ENCODE measurements around the gene PPP4R3A.

The PPP4R3A gene

GRCh38 chr14:91484744-91485143 is 25.4 kb downstream of the PPP4R3A start:
- H3K9me3 ChIP-seq (ENCODE audit: control insufficient read depth, low read length), result no peaks in the 10 kb centered on the region
- no peak overlapping the region for H3K4me2 ChIP-seq (ENCODE audit: low read length)
- no peak overlapping the region for H3K27ac ChIP-seq
- H3K79me2 ChIP-seq, result peaks cover 22% of the 10 kb centered on the region
- no peak overlapping the region for H2AFZ ChIP-seq
- peaks cover 7% of the 10 kb centered on the region for H3K4me1 ChIP-seq
- no peak overlapping the region for H3K9ac ChIP-seq
- no peak overlapping the region for H3K4me3 ChIP-seq (ENCODE audit: low read depth, low read length)
- no peaks in the 10 kb centered on the region for H3K27me3 ChIP-seq (ENCODE audit: control insufficient read depth, insufficient read depth, low read length)
- no peaks in the 10 kb centered on the region for H3K36me3 ChIP-seq (ENCODE audit: control insufficient read depth, insufficient read depth, low read length)
- no peak for TF ChIP-seq CTCF (IDR thresholded peaks at IDR 0.05)

- Histone ChIP-seq H3K79me2 (peaks cover 27% of the 10 kb centered on the region), H3K27ac (no peak overlapping the region), H2AFZ (no peak overlapping the region), H3K9me3 (ENCODE audit: control insufficient read depth, low read length) (no peaks in the 10 kb centered on the region), H3K36me3 (ENCODE audit: control insufficient read depth, insufficient read depth, low read length) (no peaks in the 10 kb centered on the region), H3K9ac (no peak overlapping the region), H3K4me1 (peaks cover 7% of the 10 kb centered on the region), H3K27me3 (ENCODE audit: control insufficient read depth, insufficient read depth, low read length) (no peaks in the 10 kb centered on the region), H3K4me2 (ENCODE audit: low read length) (no peak overlapping the region), H3K4me3 (ENCODE audit: low read depth, low read length) (no peak overlapping the region)
- no peak for TF ChIP-seq CTCF (IDR thresholded peaks at IDR 0.05)
These were observed 25.9 kb downstream of the PPP4R3A start for GRCh38 chr14:91484186-91484585.

- Histone ChIP-seq H3K27me3 (ENCODE audit: control insufficient read depth, insufficient read depth, low read length) (no peaks in the 10 kb centered on the region), H3K27ac (no peak overlapping the region), H3K4me3 (ENCODE audit: low read depth, low read length) (no peak overlapping the region), H3K4me2 (ENCODE audit: low read length) (no peak overlapping the region), H3K9me3 (ENCODE audit: control insufficient read depth, low read length) (no peaks in the 10 kb centered on the region), H3K79me2 (peaks cover 33% of the 10 kb centered on the region), H3K4me1 (no peaks in the 10 kb centered on the region), H3K9ac (no peak overlapping the region), H3K36me3 (ENCODE audit: control insufficient read depth, insufficient read depth, low read length) (no peaks in the 10 kb centered on the region), H2AFZ (no peak overlapping the region)
- no peak for TF ChIP-seq CTCF (IDR thresholded peaks at IDR 0.05)
These were observed 27.7 kb downstream of the PPP4R3A start for GRCh38 chr14:91482263-91483013.

- peaks cover 31% of the 10 kb centered on the region for H3K79me2 ChIP-seq
- H3K36me3 ChIP-seq (ENCODE audit: control insufficient read depth, insufficient read depth, low read length), result no peaks in the 10 kb centered on the region
- H3K27ac ChIP-seq, result no peak overlapping the region
- H3K27me3 ChIP-seq (ENCODE audit: control insufficient read depth, insufficient read depth, low read length), result no peaks in the 10 kb centered on the region
- no peak overlapping the region for H3K4me2 ChIP-seq (ENCODE audit: low read length)
- H2AFZ ChIP-seq, result no peak overlapping the region
- no peak overlapping the region for H3K4me3 ChIP-seq (ENCODE audit: low read depth, low read length)
- no peaks in the 10 kb centered on the region for H3K4me1 ChIP-seq
- no peaks in the 10 kb centered on the region for H3K9me3 ChIP-seq (ENCODE audit: control insufficient read depth, low read length)
- H3K9ac ChIP-seq, result no peak overlapping the region
- TF ChIP-seq CTCF (IDR thresholded peaks at IDR 0.05), result no peak
These were observed 32.7 kb downstream of the PPP4R3A start for GRCh38 chr14:91477388-91477787.

GRCh38 chr14:91473046-91473445 is 37.1 kb downstream of the PPP4R3A start:
- no peak overlapping the region for H3K9ac ChIP-seq
- H3K27me3 ChIP-seq (ENCODE audit: control insufficient read depth, insufficient read depth, low read length), result no peaks in the 10 kb centered on the region
- no peak overlapping the region for H3K4me3 ChIP-seq (ENCODE audit: low read depth, low read length)
- no peak for TF ChIP-seq CTCF (IDR thresholded peaks at IDR 0.05)
- no peak overlapping the region for H2AFZ ChIP-seq
- H3K4me1 ChIP-seq, result no peaks in the 10 kb centered on the region
- H3K27ac ChIP-seq, result no peak overlapping the region
- no peaks in the 10 kb centered on the region for H3K9me3 ChIP-seq (ENCODE audit: control insufficient read depth, low read length)
- H3K36me3 ChIP-seq (ENCODE audit: control insufficient read depth, insufficient read depth, low read length), result no peaks in the 10 kb centered on the region
- H3K79me2 ChIP-seq, result peaks cover 7% of the 10 kb centered on the region
- H3K4me2 ChIP-seq (ENCODE audit: low read length), result no peak overlapping the region
